Dedifferentiated amniotic fluid mesenchymal stem cell (primary cell): ENCODE measurements around the gene ZNF304.

ENCODE experiments used
- DNase-seq: peaks from one replicate; pipeline ENCODE4 v3.0.0-alpha.2; 2016; ENCODE audit errors: extremely low spot score

Gene ZNF304

GRCh38 chr19:57350877-57351805, at the start of gene ZNF304:
TSS of gene ZNF304 (plus strand) at chr19:57351271. CDS start at chr19:57351665, 394 bp downstream.
- peak; percentile 96 for DNase-seq

- DNase-seq = peak; percentile 91
Observed at GRCh38 chr19:57302020-57302465, 49.0 kb upstream of the ZNF304 start.

- DNase-seq = no peak
Observed at GRCh38 chr19:57302727-57303401, 48.2 kb upstream of the ZNF304 start.

GRCh38 chr19:57305056-57305455, 46.0 kb upstream of the ZNF304 start:
- DNase-seq = no peak

GRCh38 chr19:57308514-57308913, 42.6 kb upstream of the ZNF304 start:
- no peak for DNase-seq

- no peak for DNase-seq
Observed at GRCh38 chr19:57310792-57311191, 40.3 kb upstream of the ZNF304 start.

GRCh38 chr19:57314146-57314545, 36.9 kb upstream of the ZNF304 start:
- DNase-seq = no peak

GRCh38 chr19:57317503-57317902, 33.6 kb upstream of the ZNF304 start:
- DNase-seq = no peak

- DNase-seq = no peak
Observed at GRCh38 chr19:57319869-57320179, 31.2 kb upstream of the ZNF304 start.

GRCh38 chr19:57320180-57321084, 30.6 kb upstream of the ZNF304 start, which contains the start of gene ZNF543:
TSS of gene ZNF543 (plus strand) at chr19:57320472. CDS start at chr19:57320854, 382 bp downstream.
- DNase-seq = peak; percentile 97

GRCh38 chr19:57321116-57321515, 30.0 kb upstream of the ZNF304 start:
- DNase-seq = no peak

GRCh38 chr19:57321751-57322150, 29.3 kb upstream of the ZNF304 start:
- no peak for DNase-seq

- no peak for DNase-seq
Observed at GRCh38 chr19:57324992-57325391, 26.1 kb upstream of the ZNF304 start.

GRCh38 chr19:57327993-57328392, 23.1 kb upstream of the ZNF304 start:
- no peak for DNase-seq

GRCh38 chr19:57334191-57334590, 16.9 kb upstream of the ZNF304 start:
- no peak for DNase-seq

- no peak for DNase-seq
Observed at GRCh38 chr19:57338877-57339276, 12.2 kb upstream of the ZNF304 start.

GRCh38 chr19:57342582-57342981, 8.5 kb upstream of the ZNF304 start:
- DNase-seq = no peak

GRCh38 chr19:57348136-57348535, 2.9 kb upstream of the ZNF304 start:
- DNase-seq = peak; percentile 35

- DNase-seq = no peak
Observed at GRCh38 chr19:57351867-57352266, 796 bp downstream of the ZNF304 start.

GRCh38 chr19:57355916-57356315, 4.8 kb downstream of the ZNF304 start:
- no peak for DNase-seq

- no peak for DNase-seq
Observed at GRCh38 chr19:57357406-57357805, 6.3 kb downstream of the ZNF304 start.

GRCh38 chr19:57359300-57359699, 8.2 kb downstream of the ZNF304 start:
- no peak for DNase-seq
